VCaP (cell line): ENCODE results near the gene TMEM184A.

ENCODE experiments used
- H3K27ac ChIP-seq: fragments of 450-650 bp; 2 replicates; pipeline ENCODE4 v1.5.1; 2017
- TF ChIP-seq, protein P1 (sequence below): fragments of 450-650 bp; conservative IDR thresholded peaks from 2 replicates; pipeline ENCODE4 v1.5.1; 2017; ENCODE audit warnings: mild to moderate bottlenecking, moderate library complexity

Gene TMEM184A

DNA sequence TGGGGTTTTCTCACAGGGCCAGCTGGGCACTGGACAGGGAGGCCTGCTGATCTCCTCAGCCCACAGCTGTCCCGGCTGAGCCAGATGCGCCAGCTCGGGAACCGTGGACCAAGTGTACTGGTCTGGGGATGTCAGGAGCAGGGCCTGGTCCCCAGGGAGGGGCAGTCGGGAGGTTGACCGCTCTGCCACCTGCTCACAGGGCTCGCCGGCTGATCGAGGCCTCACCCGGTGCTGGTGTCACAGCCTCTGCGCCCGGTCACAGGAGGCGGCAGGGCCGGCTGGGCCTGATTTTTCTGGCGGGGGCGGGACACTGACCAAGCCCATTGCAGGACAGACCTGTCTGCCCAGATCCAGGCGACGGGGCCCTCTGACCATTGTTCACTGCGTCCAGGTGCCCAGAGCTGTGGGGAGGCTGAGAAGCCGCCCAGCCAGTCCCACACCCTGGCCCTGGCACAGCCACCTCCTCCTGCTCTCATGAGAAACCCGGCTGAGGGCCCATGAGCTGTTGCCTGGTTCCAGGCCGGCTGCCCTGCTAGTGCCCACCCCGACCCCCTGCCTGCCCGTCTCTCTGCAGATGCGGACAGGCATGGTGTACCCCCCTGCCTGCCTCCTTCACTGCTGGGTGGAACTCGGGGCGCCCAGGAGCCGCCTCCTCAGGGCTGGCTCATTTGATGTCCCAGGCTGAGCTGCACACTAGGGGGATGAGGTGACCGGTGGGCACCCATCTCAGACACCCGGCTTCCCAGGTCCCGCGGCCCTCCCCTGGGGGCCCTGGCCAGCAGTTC is 3.0 kb upstream of the TMEM184A start:
- peak overlapping the region; percentile 88 for H3K27ac ChIP-seq
- TF ChIP-seq, protein P1, sequence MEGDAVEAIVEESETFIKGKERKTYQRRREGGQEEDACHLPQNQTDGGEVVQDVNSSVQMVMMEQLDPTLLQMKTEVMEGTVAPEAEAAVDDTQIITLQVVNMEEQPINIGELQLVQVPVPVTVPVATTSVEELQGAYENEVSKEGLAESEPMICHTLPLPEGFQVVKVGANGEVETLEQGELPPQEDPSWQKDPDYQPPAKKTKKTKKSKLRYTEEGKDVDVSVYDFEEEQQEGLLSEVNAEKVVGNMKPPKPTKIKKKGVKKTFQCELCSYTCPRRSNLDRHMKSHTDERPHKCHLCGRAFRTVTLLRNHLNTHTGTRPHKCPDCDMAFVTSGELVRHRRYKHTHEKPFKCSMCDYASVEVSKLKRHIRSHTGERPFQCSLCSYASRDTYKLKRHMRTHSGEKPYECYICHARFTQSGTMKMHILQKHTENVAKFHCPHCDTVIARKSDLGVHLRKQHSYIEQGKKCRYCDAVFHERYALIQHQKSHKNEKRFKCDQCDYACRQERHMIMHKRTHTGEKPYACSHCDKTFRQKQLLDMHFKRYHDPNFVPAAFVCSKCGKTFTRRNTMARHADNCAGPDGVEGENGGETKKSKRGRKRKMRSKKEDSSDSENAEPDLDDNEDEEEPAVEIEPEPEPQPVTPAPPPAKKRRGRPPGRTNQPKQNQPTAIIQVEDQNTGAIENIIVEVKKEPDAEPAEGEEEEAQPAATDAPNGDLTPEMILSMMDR = no peak

DNA sequence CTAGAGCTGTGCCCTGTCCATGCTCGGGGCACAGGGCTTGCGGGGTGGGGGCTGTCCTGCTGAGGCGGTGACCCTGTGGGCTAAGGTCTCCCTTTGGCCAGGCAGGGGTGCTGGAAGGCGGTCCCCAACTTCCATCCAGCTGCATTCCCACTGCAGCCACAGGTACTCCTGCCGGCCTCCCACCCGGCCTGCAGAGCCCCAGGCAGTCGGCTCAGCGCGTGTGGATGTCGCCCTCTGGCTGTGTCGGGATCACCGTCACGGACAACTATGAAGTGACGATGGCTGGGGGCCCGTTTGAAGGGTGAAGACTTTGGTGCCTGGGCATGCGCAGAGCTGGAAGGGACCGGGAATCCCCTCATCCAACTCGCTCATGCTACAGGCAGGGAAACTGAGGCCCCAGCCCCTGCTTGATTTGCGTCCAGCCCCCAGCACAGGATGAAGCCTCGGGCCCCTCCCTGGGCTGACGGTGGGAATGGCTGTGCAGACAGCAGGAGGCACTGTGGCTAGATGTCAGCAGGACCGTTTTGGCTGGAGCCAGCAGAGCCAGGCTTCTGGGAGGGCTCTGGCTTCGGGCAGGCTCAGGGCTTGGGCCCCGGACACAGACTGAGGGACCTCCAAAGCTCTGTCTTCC is 2.3 kb upstream of the TMEM184A start:
- TF ChIP-seq, protein P1 = peak; percentile 13
- peak overlapping the region; percentile 88 for H3K27ac ChIP-seq

DNA sequence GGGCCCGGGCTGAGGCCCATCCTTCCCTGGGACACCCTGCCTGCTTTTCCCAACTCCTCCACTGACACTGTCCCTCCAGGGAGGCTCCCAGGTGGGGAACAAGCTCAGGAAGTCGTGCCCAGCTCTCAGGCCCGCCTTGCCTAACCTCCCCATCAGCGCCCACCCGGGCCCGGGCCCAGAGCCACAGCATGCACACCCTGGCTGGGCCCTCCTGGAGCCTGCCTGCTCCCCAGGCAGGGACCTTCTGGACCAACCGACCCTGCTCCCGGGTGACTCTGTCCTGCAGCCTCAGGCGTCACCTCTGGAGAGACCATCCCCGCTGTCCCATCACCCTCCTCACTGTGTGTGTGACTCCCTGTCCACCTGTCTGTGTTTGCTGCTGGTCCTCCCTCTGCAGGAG is 1.8 kb upstream of the TMEM184A start:
- peak overlapping the region; percentile 88; the same call in 1 of the 2 replicates for H3K27ac ChIP-seq
- TF ChIP-seq, protein P1 = no peak

DNA sequence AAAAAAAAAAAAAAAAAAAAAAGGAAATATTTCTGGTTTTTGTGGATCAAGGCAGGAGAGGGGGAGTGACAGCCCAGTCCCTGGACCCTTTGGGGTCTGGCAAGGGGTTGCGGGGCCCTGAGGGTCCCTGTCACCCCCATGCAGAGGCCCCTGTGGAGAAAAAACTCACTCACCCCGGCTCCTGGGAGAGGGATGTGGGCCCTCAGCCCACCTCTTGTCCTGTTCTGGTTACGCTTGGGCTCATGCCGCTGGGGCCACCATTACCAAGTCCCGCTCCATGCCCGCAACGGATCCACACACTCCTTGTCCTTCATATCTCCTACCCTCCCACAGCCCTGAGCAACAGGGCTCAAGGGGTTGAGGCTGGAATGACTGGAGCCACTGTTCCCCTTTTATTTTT is 1.0 kb upstream of the TMEM184A start:
- H3K27ac ChIP-seq = peak overlapping the region; percentile 88
- TF ChIP-seq, protein P1 = no peak

DNA sequence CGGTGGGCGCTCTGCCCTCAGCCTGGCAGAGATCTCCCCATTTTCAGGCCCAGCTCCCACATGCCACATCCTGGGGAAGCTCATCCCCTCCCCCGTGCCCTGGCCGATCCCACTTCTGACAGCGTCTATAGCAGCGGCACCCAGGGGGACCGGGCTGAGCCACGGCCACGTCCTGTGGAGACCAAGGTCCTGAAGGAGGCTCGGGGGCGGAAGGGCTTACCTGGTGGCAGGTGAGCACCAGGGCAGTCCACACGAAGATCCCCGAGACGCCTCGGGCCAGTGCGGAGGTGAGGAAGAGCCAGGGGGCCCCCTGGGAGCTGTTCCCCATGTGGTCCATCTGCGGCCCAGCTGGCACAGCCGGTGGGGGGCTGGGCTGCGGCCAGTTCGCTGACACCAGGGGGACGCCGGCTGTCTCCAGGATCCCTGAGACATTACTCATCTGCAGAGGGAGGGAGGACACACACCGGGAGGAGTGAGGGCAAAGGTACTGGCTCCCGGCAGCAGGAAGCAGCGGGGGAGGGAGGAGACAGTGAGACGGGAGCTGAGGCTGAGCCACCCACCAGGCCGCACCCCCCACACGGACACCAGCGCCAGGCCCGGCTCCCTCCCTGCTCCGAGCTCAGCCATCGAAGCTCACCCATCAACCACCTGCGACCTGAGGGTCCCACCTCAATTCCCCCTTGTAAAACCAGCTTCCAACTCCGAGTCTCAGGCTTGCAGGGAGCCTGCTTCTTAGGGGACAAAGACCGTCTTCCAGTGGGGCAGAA is 776 bp downstream of the TMEM184A start:
- H3K27ac ChIP-seq = peak overlapping the region; percentile 88
- TF ChIP-seq, protein P1 = no peak

DNA sequence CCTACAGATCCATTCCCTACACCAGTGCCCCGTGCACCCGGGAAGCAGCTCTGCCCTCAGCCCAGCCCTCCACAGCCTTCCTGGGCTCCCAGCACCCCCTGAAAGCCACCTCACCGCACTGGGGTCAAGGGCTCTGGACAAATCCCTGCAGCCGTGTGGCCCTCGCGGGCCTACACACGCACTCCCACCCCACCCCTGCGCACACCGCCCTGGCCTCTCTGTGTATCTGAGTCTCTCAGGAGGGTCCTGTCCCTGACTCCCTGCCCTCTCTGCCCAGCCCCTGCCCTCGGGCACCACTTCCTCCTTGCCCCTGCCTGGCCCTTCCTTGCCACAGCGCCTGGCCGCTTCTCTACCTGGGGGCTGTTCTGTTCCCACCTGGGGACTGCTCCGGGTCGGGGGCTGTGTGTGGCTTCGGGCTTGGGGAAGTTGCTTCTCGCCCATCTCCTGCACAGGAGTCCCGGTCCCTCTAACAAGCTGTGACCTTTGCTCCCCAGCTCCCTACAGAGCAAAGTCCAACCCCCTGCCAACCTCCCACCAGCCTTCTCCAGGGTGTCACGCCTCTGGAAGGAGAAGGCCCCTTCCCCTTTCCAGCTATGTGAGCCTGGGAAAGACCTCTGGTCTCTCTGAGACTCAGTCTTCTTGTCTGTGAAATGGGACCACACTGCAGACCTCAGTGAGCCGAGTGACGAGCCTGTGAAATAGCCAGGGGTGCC is 1.5 kb downstream of the TMEM184A start:
- peak overlapping the region; percentile 88 for H3K27ac ChIP-seq
- TF ChIP-seq, protein P1 = no peak
